ENCODE results near the gene SKOR2.
A peak's percentile ranks its signal among the peaks of the same experiment; 100 is the strongest.

SKOR2 gene

DNA sequence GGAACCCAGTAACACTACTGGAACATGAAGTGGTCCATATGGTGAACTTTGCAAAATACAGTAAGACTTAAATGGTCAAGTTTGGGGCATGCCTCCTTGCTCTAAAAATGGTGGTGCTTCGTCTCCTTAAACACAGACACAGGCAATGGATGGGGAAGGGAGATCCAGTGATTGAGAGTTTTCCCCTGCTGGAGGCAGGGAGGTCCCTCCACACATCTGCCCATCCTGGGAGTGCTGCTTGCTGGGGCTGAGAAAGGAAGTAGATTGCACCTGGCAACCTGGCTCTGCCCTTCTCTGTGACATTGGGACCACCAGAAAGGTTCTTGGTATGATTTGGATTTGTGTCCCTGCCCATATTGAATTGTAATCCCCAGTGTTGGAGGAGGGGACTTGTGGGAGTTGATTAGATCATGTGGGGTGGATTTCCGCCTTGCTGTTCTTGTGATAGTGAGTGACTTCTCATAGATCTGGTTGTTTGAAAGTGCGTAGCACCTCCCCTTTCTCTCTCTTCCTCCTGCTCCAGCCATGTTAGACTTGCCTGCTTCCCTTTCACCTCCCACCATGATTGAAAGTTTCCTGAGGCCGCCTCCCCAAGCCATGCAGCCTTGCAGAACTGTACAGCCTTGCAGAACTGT lies 35.4 kb upstream of the SKOR2 start:
- Histone ChIP-seq H3K36me3 (ENCODE audit: control insufficient read depth, insufficient read depth, low read length) (no peaks in the 10 kb centered on the region), H3K4me3 (replicated peaks; ENCODE audit: low read depth, low read length) (no peak overlapping the region), H3K27me3 (replicated peaks; ENCODE audit: control insufficient read depth, insufficient read depth, low read length) (no peaks in the 10 kb centered on the region; the same call in 1 of the 2 replicates)
- TF ChIP-seq, protein P1, sequence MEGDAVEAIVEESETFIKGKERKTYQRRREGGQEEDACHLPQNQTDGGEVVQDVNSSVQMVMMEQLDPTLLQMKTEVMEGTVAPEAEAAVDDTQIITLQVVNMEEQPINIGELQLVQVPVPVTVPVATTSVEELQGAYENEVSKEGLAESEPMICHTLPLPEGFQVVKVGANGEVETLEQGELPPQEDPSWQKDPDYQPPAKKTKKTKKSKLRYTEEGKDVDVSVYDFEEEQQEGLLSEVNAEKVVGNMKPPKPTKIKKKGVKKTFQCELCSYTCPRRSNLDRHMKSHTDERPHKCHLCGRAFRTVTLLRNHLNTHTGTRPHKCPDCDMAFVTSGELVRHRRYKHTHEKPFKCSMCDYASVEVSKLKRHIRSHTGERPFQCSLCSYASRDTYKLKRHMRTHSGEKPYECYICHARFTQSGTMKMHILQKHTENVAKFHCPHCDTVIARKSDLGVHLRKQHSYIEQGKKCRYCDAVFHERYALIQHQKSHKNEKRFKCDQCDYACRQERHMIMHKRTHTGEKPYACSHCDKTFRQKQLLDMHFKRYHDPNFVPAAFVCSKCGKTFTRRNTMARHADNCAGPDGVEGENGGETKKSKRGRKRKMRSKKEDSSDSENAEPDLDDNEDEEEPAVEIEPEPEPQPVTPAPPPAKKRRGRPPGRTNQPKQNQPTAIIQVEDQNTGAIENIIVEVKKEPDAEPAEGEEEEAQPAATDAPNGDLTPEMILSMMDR (IDR thresholded peaks at IDR 0.05; ENCODE audit: insufficient read depth, low read length, poor library complexity, severe bottlenecking): no peak
- DNase-seq (ENCODE audit: extremely low read depth, insufficient read length): no peak

DNA sequence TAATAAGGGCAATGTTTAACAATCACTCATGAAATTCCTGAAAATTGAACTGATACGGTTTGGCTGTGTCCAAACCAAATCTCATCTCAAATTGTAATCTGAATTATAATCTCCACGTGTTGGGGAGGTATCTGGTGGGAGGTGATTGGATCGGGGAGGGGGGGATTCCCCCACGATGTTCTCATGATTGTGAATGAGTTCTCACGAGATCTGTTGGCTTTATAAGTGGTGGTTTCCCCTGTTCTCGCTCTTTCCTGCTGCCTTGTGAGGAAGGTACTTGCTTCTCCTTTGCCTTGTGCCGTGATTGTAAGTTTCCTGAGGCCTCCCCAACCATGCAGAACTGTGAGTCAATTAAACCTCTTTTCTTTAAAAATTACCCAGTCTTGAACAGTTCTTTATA lies 34.0 kb upstream of the SKOR2 start:
- H3K36me3 ChIP-seq (ENCODE audit: control insufficient read depth, insufficient read depth, low read length): no peaks in the 10 kb centered on the region
- no peak for DNase-seq (ENCODE audit: extremely low read depth, insufficient read length)
- H3K4me3 ChIP-seq (replicated peaks; ENCODE audit: low read depth, low read length): no peak overlapping the region
- TF ChIP-seq, protein P1 (IDR thresholded peaks at IDR 0.05; ENCODE audit: insufficient read depth, low read length, poor library complexity, severe bottlenecking): no peak
- H3K27me3 ChIP-seq (replicated peaks; ENCODE audit: control insufficient read depth, insufficient read depth, low read length): no peaks in the 10 kb centered on the region; the same call in 1 of the 2 replicates

DNA sequence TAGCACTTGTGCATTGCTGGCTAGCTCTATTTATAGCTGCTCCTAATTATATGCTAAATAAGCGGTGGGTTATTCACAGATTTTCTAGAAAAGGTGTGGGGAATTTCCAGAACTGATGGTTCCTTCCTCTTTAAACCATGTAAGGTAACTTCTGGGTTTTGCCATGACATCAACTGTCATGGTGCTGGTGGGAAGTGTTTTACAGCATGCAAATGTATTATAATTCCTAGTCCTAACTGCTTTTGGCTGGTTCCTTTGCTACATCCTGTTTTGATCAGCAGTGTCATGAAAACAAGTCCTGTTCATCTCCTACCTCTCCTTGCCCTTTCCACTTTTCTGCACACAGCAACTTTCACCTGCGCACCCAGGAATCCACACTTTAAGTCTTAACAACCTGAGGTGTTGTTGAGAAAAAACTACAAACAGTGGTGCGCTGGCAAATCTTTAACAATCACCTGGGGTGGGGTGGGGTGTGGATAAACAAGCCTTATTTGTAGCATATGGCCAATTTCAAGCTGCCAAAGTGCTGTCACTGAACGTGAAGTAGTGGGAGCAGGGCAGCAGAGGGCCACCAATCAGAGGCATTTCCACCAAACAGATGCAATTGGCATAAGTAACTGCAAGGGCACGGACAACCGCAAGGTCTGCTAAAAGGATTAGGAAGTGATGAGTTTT lies 33.4 kb upstream of the SKOR2 start:
- TF ChIP-seq, protein P1 (IDR thresholded peaks at IDR 0.05; ENCODE audit: insufficient read depth, low read length, poor library complexity, severe bottlenecking): no peak
- no peak for DNase-seq (ENCODE audit: extremely low read depth, insufficient read length)
- H3K4me3 ChIP-seq (replicated peaks; ENCODE audit: low read depth, low read length): no peak overlapping the region
- no peaks in the 10 kb centered on the region; the same call in 1 of the 2 replicates for H3K27me3 ChIP-seq (replicated peaks; ENCODE audit: control insufficient read depth, insufficient read depth, low read length)
- H3K36me3 ChIP-seq (ENCODE audit: control insufficient read depth, insufficient read depth, low read length): no peaks in the 10 kb centered on the region

DNA sequence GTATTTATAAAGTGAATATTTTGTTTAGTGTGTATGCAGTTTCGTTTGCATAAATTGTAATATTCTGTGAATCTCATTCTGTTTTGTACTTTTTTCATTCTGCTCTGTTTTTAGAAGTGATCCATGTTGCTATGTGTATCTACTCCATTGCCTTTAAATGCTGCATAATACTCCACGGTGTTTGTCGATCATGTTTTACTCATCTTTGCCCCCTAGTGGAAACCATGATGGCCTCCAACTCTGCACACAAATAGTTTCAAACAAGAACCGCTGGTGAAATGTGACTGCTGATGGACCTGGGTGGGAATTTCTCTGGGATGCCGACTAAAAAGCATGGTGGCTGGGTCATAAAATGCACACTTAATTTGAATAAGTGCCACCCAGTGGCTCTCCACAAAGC lies 32.0 kb upstream of the SKOR2 start:
- no peak for DNase-seq (ENCODE audit: extremely low read depth, insufficient read length)
- TF ChIP-seq, protein P1 (IDR thresholded peaks at IDR 0.05; ENCODE audit: insufficient read depth, low read length, poor library complexity, severe bottlenecking): peak; percentile 49
- Histone ChIP-seq H3K4me3 (replicated peaks; ENCODE audit: low read depth, low read length) (no peak overlapping the region), H3K36me3 (ENCODE audit: control insufficient read depth, insufficient read depth, low read length) (no peaks in the 10 kb centered on the region), H3K27me3 (replicated peaks; ENCODE audit: control insufficient read depth, insufficient read depth, low read length) (no peaks in the 10 kb centered on the region)

DNA sequence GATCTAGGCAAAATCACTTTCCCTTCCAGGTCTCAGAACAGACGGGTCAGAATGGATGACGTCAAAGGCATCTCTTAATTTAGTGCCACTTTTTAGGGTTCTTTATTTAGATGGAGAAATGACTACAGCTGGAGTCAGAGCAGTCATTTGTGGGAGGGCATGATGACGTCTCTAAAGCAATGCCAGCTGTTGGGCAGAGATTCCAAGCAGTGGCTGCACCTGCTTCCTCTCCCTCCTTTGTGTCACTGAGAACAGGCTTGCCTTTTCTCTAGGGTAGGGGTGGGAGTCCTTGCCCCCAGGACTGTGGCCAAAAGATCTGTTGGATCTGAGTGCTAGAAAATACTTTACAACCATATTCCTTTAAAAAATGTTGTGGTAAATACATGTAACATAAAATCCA lies 28.7 kb upstream of the SKOR2 start:
- H3K27me3 ChIP-seq (replicated peaks; ENCODE audit: control insufficient read depth, insufficient read depth, low read length): no peaks in the 10 kb centered on the region
- H3K36me3 ChIP-seq (ENCODE audit: control insufficient read depth, insufficient read depth, low read length): no peaks in the 10 kb centered on the region
- no peak overlapping the region for H3K4me3 ChIP-seq (replicated peaks; ENCODE audit: low read depth, low read length)
- DNase-seq (ENCODE audit: extremely low read depth, insufficient read length): no peak
- TF ChIP-seq, protein P1 (IDR thresholded peaks at IDR 0.05; ENCODE audit: insufficient read depth, low read length, poor library complexity, severe bottlenecking): no peak
